NCI-H748 (cell line): Measurements from ENCODE around the gene SMARCA5.
"Not testable (repeated sequence)": the region's sequence is repeated elsewhere in the genome, so short reads cannot be mapped to it uniquely, and the experiment has no call there.

ENCODE experiments used
- DNase-seq: peaks from one replicate; lab custom pipeline; 2025; ENCODE audit not compliant: unreplicated experiment; lab: John Stamatoyannopoulos, UW

SMARCA5 gene, protein sequence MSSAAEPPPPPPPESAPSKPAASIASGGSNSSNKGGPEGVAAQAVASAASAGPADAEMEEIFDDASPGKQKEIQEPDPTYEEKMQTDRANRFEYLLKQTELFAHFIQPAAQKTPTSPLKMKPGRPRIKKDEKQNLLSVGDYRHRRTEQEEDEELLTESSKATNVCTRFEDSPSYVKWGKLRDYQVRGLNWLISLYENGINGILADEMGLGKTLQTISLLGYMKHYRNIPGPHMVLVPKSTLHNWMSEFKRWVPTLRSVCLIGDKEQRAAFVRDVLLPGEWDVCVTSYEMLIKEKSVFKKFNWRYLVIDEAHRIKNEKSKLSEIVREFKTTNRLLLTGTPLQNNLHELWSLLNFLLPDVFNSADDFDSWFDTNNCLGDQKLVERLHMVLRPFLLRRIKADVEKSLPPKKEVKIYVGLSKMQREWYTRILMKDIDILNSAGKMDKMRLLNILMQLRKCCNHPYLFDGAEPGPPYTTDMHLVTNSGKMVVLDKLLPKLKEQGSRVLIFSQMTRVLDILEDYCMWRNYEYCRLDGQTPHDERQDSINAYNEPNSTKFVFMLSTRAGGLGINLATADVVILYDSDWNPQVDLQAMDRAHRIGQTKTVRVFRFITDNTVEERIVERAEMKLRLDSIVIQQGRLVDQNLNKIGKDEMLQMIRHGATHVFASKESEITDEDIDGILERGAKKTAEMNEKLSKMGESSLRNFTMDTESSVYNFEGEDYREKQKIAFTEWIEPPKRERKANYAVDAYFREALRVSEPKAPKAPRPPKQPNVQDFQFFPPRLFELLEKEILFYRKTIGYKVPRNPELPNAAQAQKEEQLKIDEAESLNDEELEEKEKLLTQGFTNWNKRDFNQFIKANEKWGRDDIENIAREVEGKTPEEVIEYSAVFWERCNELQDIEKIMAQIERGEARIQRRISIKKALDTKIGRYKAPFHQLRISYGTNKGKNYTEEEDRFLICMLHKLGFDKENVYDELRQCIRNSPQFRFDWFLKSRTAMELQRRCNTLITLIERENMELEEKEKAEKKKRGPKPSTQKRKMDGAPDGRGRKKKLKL

DNA sequence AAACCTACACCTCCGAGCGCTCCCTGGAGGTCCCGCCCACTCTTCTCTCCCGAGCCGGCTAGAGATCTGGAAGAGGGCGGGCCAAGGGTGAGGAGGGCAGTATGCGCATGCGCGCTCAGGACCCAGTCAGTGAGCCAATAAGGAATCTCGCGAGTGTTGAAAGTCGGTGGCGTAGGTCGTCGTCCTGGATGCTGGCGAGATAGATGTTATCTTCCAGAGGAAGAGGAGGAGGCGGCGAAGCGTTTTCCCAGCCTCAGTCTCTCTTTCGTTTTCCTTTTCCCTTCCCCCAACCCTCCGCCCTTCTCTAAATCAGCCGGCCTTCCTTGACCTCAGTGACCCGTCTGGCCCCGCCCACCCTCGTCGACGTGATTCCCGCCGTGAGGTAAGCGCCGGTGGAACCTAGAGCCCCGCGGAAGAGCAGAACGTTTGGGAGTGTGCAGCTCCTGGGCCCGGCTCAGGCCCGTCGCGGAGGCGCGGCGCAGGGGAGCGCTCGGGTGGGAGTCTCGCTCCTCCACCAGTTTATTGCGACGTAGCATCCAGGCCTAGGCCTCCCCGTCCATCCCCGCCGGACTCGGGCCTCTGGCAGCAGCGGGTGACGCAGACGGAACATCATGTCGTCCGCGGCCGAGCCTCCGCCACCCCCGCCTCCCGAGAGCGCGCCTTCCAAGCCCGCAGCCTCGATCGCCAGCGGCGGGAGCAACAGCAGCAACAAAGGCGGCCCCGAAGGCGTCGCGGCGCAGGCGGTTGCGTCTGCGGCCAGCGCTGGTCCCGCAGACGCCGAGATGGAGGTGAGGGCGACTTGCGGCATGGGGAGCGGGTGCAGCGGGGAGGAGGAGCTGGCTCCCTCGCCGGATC, at the start of gene SMARCA5:
SMARCA5 (plus strand) TSS at position 389 of the 855 bp plus-strand sequence; CDS start at position 612, 223 bp downstream.
- DNase-seq: peak; percentile 95

DNA sequence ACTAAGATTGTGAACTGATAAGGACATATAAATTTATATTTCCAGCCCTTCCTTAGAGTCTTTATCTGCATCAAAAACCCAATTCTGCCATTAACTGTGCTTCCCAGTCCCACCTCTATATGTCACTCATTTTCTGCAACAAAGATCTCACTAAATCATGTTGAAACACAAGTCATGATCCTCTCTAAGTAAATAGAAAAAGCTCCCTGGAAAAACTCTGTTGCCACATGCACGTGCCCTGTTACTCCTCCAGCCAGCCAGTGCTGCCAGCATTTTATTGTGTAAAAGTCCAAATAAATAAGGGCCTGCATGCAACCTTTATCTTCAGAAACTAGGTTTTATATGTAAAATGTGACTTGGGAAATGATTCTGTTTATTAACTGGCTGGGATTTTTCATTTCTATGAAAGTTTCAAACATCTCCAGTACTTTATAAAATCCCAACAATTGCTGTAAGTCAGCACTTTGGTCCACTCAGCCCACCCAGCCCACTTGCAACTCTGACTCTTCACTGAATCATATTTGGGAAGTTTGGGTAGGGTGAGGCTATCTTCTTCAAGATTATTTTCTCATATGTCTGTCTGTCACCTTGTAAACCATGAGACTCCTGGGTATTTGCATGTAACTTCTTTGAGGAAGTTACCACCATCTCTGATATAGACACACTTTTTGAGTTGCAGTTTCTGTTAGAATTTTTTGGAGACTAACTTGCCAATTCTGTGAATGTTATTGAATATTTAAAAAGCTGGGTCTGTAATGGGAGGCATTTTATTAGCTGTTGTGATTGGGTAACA, 40.0 kb upstream of the SMARCA5 start:
- DNase-seq: no peak

DNA sequence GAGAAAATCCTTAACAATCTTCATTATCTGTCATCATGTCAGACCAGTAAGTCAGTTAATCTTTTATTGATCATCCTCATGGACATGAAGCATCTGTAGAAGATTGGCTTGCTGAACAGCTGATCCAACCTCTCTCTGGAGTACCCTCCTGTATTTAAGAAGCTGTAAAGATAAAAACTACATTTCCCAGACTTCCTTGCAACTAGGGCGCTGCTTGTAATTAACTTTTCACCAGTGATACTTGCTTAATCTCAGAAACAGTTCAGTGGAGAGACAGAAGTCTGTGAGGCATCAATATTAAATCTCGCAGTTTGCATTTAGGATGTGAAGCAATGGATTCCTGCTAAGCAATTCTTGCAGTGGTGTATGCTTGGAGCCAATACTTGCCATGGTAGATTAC, 36.0 kb upstream of the SMARCA5 start:
- no peak for DNase-seq

DNA sequence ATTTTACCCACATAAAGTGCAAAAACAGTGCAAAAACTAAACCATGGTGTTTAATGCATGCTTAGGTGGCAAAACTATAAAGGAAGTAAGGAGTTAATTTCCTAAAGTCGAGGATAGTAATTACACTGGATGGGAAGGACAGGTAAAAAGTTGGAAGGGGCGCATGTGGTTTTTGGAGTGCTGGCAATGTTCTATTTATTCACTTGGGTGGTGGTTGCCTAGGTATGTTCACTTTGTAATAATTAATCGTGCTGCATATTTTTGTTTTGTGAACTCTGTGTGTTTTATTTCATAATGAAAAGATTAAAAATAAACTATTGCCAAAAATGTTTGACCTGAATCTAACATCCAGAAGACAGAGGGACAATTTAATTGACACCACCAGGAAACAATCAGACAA, 32.1 kb upstream of the SMARCA5 start:
- DNase-seq: no peak

DNA sequence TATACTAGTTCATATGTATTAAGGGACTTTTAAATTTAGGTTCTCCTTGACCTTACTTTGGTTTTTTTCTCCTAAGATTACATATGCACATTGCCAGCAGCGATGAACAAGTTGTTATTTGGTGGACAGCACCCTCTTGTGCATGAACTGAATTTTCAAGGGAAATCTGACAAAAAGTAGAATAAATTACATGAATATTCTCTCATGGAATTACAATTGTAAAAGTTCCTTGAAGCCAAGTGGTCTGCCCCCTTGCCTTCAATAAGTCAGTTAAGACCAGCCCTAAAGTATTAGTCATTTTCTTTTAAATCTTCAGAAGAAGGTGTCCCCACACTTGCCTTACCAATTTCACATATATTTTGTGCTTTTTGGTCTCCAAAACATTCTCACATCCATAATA, 30.7 kb upstream of the SMARCA5 start:
- peak; percentile 15 for DNase-seq

DNA sequence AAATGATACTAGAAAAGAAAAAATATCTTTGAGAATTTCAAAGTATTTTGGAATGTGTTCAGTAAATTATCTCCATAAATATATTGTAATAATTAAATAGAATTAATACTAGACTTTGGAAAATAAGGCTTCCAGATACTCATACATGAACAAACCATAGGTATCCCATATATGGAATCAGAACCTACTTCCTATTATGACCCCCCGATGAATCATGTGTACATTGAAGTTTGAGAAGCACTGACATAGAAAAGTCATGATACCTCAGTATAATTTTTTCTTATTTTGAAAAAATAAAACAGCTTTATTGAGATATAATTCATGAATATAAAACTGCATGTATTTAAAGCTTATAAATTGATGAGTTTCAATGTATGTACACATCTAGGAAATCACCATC, 27.2 kb upstream of the SMARCA5 start:
- DNase-seq: no peak

DNA sequence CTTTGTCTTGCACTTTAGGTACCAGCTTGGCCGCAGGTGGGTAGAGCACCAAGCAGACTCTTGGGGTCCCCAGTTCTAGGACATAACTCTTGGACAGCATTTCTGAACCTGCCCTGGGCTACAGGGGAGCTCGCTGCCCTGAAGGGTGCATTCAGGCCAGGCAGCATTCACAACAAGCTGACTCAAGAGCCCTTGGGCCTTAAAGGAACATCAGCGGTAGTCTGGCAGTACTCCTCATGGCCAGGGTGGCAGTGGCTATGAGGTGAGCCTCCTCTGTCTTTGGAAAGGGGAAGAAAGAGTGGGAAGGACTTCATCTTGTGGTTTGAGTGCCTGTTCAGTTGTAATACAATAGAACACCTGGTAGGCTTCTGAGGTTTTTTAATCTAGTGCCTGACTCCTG, 24.8 kb upstream of the SMARCA5 start:
- DNase-seq: no peak

DNA sequence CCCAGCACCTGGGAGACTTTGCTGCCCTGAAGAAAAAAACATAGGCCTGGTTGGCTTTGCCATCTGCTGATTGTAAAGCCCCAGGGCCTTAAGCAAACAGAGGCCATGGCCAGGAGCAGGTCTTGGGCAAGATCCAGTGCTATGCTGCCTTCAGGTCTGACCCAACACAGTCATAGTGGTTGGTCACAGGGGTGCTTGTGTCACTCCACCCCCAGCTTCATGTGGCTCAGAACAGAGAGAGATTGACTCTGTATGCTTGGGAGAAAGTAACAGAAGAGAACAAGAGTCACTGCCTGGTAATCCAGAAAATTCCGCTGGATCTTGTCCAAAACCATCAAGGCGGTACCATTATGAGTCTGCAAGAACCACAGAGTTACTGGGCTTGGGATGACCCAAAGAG, 24.4 kb upstream of the SMARCA5 start:
- DNase-seq: no peak

DNA sequence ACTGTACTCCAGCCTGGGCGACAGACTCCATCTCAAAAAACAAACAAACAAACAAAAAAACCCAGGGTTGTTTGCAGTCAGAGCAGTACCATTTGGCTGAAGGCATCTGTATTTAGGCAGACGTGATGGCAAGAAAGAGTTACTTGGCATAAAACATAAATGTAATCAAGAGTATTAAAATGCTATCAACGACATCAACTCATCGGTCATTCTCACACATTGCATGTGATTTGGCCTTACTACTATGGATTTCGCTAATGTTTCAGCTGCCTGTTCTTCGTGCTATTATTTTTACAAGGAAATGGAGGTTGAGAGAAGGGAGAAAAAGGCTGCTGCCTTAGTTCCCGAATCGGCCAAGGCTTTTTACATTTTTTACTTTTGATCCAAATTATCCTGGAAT, 15.5 kb upstream of the SMARCA5 start:
- DNase-seq: no peak

DNA sequence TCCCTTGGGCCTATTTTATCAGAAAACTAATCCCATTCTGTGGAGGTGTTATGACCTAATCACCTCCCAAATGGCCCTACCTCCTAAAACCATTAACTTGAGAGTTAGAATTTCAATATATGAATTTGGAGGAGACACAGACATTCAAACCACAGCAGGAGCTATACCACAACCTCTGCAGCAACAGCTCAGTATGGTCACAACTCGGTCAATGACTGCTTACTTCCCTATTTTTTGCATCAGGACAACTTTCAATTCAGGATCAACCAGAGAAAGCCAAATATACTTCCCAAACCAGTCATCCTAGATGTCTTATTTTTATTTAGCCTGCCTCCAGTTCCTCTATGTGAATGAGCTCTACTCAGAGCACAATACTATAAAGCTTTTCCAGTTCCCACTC, 11.3 kb upstream of the SMARCA5 start:
- DNase-seq: no peak

DNA sequence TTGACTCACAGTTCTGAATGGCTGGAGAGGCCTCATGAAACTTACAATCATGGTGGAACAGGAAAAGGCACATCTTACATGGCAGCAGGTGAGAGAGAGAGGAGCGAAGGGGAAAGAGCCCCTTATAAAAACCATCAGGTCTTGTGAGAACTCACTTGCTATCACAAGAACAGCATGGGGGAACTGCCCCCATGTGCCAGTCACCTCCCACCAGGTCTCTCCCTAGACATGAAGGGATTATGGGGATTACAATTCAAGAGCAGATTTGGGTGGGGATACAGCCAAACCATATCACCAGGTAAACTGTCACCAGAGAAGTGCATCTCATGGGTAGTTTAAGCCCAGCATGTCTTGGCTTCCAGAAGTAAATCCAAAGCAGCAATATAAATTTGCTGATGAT, 7.5 kb upstream of the SMARCA5 start:
- DNase-seq: no peak

DNA sequence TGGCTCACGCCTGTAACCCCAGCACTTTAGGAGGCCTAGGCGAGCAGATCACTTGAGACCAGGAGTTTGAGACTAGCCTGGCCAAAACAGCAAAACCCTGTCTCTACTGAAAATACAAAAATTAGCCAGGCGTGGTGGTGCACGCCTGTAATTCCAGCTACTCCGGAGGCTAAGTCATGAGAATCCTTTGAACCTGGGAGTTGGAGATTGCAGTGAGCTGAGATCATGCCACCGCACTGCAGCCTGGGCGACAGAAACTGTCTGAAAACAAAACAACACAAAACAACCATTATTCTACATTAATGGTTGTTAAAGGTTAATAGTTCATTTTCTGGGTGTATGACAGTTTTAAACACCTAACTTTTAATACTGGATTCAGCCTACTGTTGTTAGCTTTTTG, 1.6 kb upstream of the SMARCA5 start:
- DNase-seq: no peak

DNA sequence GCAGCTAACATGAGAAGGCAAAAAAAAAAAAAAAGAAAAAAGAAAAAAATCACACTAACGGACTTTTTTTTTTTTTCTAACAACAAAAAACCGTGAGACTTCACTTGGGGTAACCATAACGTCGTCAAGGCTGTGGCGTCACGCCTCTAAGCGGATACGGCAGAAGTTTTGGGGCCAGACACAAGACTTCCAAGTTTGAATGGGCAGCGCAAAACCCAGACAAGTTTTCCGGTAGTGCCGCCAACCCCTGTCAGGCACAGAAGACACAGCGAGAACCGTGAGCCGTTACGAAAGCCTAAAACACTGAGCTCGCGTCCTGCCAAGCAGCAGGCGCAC, 556 bp upstream of the SMARCA5 start:
- DNase-seq: no peak

DNA sequence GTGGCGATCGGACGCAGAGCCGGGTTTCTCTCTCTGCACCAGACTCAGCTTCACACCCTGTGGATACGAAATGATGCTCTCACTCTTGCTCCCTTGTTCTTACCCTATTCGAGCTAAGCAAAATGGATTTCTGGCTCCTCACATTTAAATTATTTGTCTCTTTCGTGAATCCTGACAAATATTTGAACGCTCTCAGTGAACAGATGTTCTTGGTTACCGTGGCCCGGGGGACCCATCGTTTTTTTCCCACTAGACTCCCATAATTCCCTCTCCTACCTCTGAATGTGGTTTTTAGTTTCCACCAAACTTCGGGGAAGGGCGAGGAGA, 630 bp downstream of the SMARCA5 start:
- DNase-seq: no peak

DNA sequence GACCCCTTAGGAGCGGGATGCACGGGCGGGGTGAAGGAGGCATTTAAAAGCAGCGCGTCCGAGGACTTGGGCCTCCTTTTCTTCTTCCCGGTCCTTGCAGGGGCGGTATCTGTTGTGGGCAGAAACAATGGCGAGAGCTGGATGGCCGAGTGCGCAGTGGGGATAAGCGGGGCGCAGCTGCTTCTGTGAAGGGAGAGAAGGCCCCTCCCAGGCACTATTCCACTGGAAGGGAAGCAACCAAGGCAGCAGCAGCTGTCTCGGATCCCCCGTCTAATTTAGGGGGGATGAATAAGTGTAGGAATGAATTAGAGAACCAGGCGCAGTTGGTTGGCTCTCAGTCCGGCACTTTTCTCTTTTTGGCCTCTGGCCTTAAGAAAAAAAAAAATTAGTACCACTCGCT, 995 bp downstream of the SMARCA5 start:
- peak; percentile 74 for DNase-seq

DNA sequence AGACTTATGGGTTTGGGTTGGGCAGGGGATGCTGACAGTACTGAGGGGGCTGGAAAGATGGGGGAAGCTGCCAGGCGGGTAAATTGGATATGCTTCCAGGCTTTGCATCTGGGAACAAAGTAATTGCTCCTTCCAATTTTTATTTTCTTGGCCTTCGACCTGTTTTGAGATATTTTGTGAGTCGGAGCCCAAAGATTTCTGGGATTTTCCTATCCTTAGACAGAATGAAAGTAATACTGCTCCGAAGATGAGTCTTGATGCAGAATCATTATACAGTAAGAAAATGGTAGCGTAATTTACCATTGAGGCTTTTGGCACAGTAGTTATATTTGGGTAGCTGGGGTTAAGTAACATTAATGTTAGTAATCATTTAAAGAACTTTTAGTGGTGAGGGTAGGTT, 1.4 kb downstream of the SMARCA5 start:
- no peak for DNase-seq

DNA sequence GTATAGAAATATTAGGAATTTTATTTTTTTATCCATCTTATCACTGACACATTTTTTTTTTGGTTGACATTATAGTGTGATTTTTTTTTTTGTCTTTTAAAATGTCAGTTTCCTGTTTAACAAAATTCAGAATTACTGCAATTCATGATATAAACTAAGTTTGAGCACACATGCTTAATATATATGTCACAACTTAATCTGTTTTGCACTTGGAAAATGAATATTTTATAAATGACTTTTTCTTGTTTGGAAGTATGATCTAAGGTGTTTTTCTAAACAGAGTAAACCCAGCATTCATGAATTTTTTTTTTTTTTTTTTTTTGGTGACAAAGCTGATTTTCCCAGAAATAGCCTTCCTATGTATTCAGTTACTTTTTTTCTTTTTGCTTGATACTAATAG, 2.4 kb downstream of the SMARCA5 start:
- DNase-seq: no peak

DNA sequence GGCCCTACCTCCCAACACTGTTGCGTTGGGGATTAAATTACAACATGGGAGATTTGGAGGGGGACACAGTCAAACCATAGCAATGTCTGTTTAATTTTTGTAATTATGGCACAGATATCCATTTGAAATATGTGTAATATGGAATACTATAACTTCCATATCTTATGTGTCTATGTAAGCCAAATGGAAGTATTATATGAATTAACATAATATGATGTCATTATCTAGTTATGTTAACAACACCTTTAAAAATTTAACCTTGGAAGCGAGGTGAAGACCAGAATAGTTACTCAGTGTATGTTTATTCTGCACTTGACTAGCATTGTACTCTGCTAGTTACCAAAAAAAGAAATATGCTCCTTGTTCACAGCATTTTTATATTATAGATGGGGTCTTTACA, 4.3 kb downstream of the SMARCA5 start:
- DNase-seq: no peak

DNA sequence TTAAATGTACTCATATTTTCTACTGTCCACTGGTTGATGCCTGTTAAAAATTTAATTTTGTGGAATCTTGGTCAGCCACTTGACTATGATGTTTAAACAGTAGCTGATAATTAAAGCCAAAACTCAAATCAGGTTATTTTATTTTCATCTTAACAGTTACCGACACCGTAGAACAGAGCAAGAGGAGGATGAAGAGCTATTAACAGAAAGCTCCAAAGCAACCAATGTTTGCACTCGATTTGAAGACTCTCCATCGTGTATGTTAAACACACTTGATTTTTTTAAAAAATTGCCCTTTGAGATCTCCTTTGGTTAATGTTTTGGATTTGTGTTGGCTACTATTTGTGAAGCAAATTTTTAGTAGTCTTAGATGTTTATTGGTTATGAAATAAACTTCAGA, 10.7 kb downstream of the SMARCA5 start:
- DNase-seq: no peak

DNA sequence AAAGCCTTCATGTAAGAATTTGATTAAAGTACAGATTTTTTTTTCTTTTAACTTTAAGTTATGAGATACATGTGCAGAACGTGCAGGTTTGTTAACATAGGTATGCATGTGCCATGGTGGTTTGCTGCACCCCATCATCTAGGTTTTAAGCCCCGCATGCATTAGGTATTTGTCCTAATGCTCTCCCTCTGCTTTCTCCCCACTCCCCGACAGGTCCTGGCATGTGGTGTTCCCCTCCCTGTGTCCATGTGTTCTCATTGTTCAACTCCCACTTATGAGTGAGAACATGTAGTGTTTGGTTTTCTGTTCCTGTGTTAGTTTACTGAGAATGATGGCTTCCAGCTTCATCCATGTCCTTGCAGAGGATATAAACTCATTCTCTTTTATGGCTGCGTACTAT, 14.5 kb downstream of the SMARCA5 start:
- DNase-seq: not testable (repeated sequence)
